HCT116 (cell line): ENCODE measurements around the gene RARG. TPM values are rescaled to one million over a fixed set of nuclear protein-coding genes. Genes with fewer than 3 reads are reported as not detected.
A peak's percentile ranks its signal among the peaks of the same experiment; 100 is the strongest.

ENCODE experiments used
- ATAC-seq: fragments of 200-7000 bp; cut with Tn5 transposase; 2 replicates; pipeline ENCODE4 v1.9.1; 2020; ENCODE audit warnings: mild to moderate bottlenecking, moderate library complexity
- BruUV-seq: library from RNA; stranded (reverse); fragments of 400-500 nt; replicated peaks from 2 replicates; lab custom pipeline; 2021; lab: Mats Ljungman, UMichigan
- CTCF ChIA-PET: fragments of 300-600 bp; sonication (Branson Sonifier 250); formaldehyde crosslinking; loops from one replicate; lab custom pipeline; 2021; ENCODE audit warnings: antibody characterized with exemption; lab: Charles Lee
- POLR2A ChIA-PET: fragments of 300-600, 350-600 bp; sonication (Branson Sonifier 250); formaldehyde crosslinking; loops from one replicate; lab custom pipeline; 2021; ENCODE audit warnings: antibody characterized with exemption; lab: Charles Lee
- RAD21 ChIA-PET, 2 experiments: fragments of 300-600 bp; sonication (Branson Sonifier 250); formaldehyde crosslinking; loops; one replicate each; lab custom pipeline; 2023; ENCODE audit warnings: low total read pairs in 2 of 2; ENCODE audit not compliant: uncharacterized antibody in 2 of 2, unreplicated experiment in 2 of 2, low non-redundant PET in 1 of 2; lab: Charles Lee
- DNase-seq: peaks from one replicate; pipeline ENCODE4 v3.0.0-alpha.2; 2010; ENCODE audit warnings: low read depth, low spot score
- H2AFZ ChIP-seq: fragments of 200-600 bp; shearing (Covaris generic), sonication (generic); 2 replicates; pipeline ENCODE4 v1.6.1; 2017; ENCODE audit warnings: low read depth, mixed run types, mixed read lengths, antibody characterized with exemption, low read length; ENCODE audit not compliant: poor library complexity, severe bottlenecking
- H3K27ac ChIP-seq: 2 replicates; pipeline ENCODE4 v1.5.1; 2012; ENCODE audit warnings: low read depth, low read length
- H3K27me3 ChIP-seq: fragments of 200-600 bp; sonication (generic); 2 replicates; pipeline ENCODE4 v1.6.1; 2016; ENCODE audit warnings: mixed run types, low read length, mixed read lengths; ENCODE audit not compliant: insufficient read depth
- H3K36me3 ChIP-seq, 2 experiments: fragments of 200-500 bp in 1 of 2; fragments of 200-600 bp in 1 of 2; sonication (Bioruptor generic) in 1 of 2; sonication (generic) in 1 of 2; 2 replicates each; pipeline versions ENCODE4 v1.5.1 to v1.6.1; 2014 to 2016; ENCODE audit warnings: low read length in 2 of 2, inconsistent platforms in 1 of 2, mixed read lengths in 1 of 2, mixed run types in 1 of 2; ENCODE audit not compliant: insufficient read depth in 2 of 2, control insufficient read depth in 1 of 2
- H3K4me1 ChIP-seq, 2 experiments: fragments of 200-600 bp in 1 of 2; sonication (generic) in 1 of 2; 2 replicates each; pipeline versions ENCODE4 v1.5.1 to v1.6.1; 2012 to 2017; ENCODE audit warnings: low read length in 2 of 2, inconsistent platforms in 1 of 2, mild to moderate bottlenecking in 1 of 2, mixed read lengths in 1 of 2, mixed run types in 1 of 2, moderate library complexity in 1 of 2; ENCODE audit not compliant: insufficient read depth in 2 of 2, control insufficient read depth in 1 of 2
- H3K4me2 ChIP-seq: fragments of 200-600 bp; sonication (generic); 2 replicates; pipeline ENCODE4 v1.6.1; 2017; ENCODE audit warnings: mixed run types, low read length, mixed read lengths
- H3K4me3 ChIP-seq, 2 experiments: fragments of 200-600 bp in 1 of 2; sonication (generic) in 1 of 2; replicated peaks in 1 of 2; 2 replicates each; pipeline ENCODE4 v1.5.1; 2011 to 2016; ENCODE audit warnings: low read length in 2 of 2, control low read depth in 1 of 2, low read depth in 1 of 2, mild to moderate bottlenecking in 1 of 2, mixed read lengths in 1 of 2, mixed run types in 1 of 2
- H3K79me2 ChIP-seq: fragments of 200-600 bp; sonication (generic); 2 replicates; pipeline ENCODE4 v1.6.1; 2017; ENCODE audit warnings: mild to moderate bottlenecking, mixed run types, low read length, moderate library complexity, mixed read lengths; ENCODE audit not compliant: insufficient read depth
- H3K9ac ChIP-seq: fragments of 200-600 bp; sonication (generic); 2 replicates; pipeline ENCODE4 v1.6.1; 2016; ENCODE audit warnings: low read length, mixed read lengths
- H3K9me2 ChIP-seq: fragments of 200-600 bp; sonication (generic), shearing (Covaris generic); 2 replicates; pipeline ENCODE4 v1.6.1; 2017; ENCODE audit warnings: mixed run types, mild to moderate bottlenecking, moderate library complexity; ENCODE audit not compliant: insufficient read depth
- H3K9me3 ChIP-seq, 2 experiments: fragments of 200-500 bp in 1 of 2; fragments of 200-600 bp in 1 of 2; sonication (Bioruptor generic) in 1 of 2; sonication (generic) in 1 of 2; 2 replicates each; pipeline ENCODE4 v1.6.1; 2014 to 2017; ENCODE audit warnings: low read length in 2 of 2, mixed read lengths in 2 of 2, inconsistent platforms in 1 of 2, low read depth in 1 of 2, mild to moderate bottlenecking in 1 of 2, mixed run types in 1 of 2, moderate library complexity in 1 of 2; ENCODE audit not compliant: control insufficient read depth in 1 of 2, insufficient read depth in 1 of 2
- H4K20me1 ChIP-seq: fragments of 200-600 bp; sonication (generic), shearing (Covaris generic); 2 replicates; pipeline ENCODE4 v1.6.1; 2017; ENCODE audit warnings: mixed run types, mild to moderate bottlenecking, moderate library complexity; ENCODE audit not compliant: insufficient read depth
- CTCF ChIP-seq, 3 experiments: fragments of 200-600 bp in 1 of 3; sonication (generic) in 1 of 3; IDR thresholded peaks in 2 of 3; conservative IDR thresholded peaks in 1 of 3; 2 replicates each; pipeline ENCODE4 v1.5.1; 2012 to 2017; ENCODE audit warnings: low read depth in 2 of 3, low read length in 2 of 3, antibody characterized with exemption in 1 of 3, borderline replicate concordance in 1 of 3, control low read depth in 1 of 3, mild to moderate bottlenecking in 1 of 3, mixed read lengths in 1 of 3, mixed run types in 1 of 3, moderate library complexity in 1 of 3; ENCODE audit not compliant: insufficient read depth in 1 of 3
- ELF1 ChIP-seq: IDR thresholded peaks from 2 replicates; pipeline ENCODE4 v1.6.1; 2012; ENCODE audit warnings: low read depth, borderline replicate concordance
- EZH2 ChIP-seq: fragments of 200-600 bp; sonication (generic); IDR thresholded peaks from 2 replicates; pipeline ENCODE4 v1.6.1; 2017; ENCODE audit warnings: antibody characterized with exemption, mixed run types
- EZH2phosphoT487 ChIP-seq: fragments of 200-600 bp; IDR thresholded peaks from 2 replicates; pipeline ENCODE4 v1.6.1; 2018; ENCODE audit warnings: antibody characterized with exemption, borderline replicate concordance
- FOSL1 ChIP-seq: IDR thresholded peaks from 2 replicates; pipeline ENCODE4 v1.6.1; 2012; ENCODE audit warnings: low read depth
- JUND ChIP-seq: IDR thresholded peaks from 2 replicates; pipeline ENCODE4 v1.6.1; 2012
- POLR2A ChIP-seq: IDR thresholded peaks from 2 replicates; pipeline ENCODE4 v1.7.0; 2011; ENCODE audit warnings: borderline replicate concordance; ENCODE audit not compliant: insufficient read depth, insufficient read length; ENCODE audit errors: extremely low read depth
- RAD21 ChIP-seq: IDR thresholded peaks from 2 replicates; pipeline ENCODE4 v1.6.1; 2012; ENCODE audit warnings: low read depth, mild to moderate bottlenecking
- REST ChIP-seq: IDR thresholded peaks from 2 replicates; pipeline ENCODE4 v1.6.1; 2012; ENCODE audit warnings: low read depth
- SIN3A ChIP-seq: IDR thresholded peaks from 2 replicates; pipeline ENCODE4 v1.6.1; 2012; ENCODE audit warnings: low read depth
- SP1 ChIP-seq: IDR thresholded peaks from 2 replicates; pipeline ENCODE4 v1.6.1; 2012; ENCODE audit warnings: low read depth
- SRF ChIP-seq: IDR thresholded peaks from 2 replicates; pipeline ENCODE4 v1.6.1; 2012; ENCODE audit warnings: low read depth
- ZNF274 ChIP-seq: fragments of 200-500 bp; sonication (Bioruptor generic); IDR thresholded peaks from 2 replicates; pipeline ENCODE4 v1.6.1; 2014; ENCODE audit warnings: mild to moderate bottlenecking, low read depth, low read length, inconsistent platforms
- intact Hi-C: fragments of 100-400 bp; cut with micrococcal nuclease; formaldehyde crosslinking; loops from 2 replicates; pipeline ENCODE4 v1.10.0; 2022
- total RNA-seq: library from RNA; stranded (reverse); gene quantifications from one replicate; pipeline ENCODE4 v1.2.1, GENCODE V29; 2021; ENCODE audit not compliant: unreplicated experiment

Gene RARG
- total RNA-seq, 1 experiment from 2014 or later: 68.9 TPM

- Histone ChIP-seq H3K27ac (no peak overlapping the region), H2AFZ (no peak overlapping the region), H3K9me2 (no peaks in the 10 kb centered on the region), H3K27me3 (no peaks in the 10 kb centered on the region), H3K9ac (no peak overlapping the region), H3K4me2 (peak overlapping the region; percentile 98), H3K4me3 (no peak overlapping the region), H3K4me1 (peaks cover 60 to 79% of the 10 kb centered on the region in 2 experiments), H3K9me3 (no peaks in the 10 kb centered on the region), H4K20me1 (no peaks in the 10 kb centered on the region), H3K36me3 (no peaks in the 10 kb centered on the region), H3K79me2 (no peaks in the 10 kb centered on the region; the same call in 1 of the 2 replicates)
- intact Hi-C loops: no loop called here
- ATAC-seq: no peak
- ChIA-PET RAD21 (no interaction called here), CTCF (no interaction called here), POLR2A (interaction anchor here (2.5 kb wide), 1 partner anchor 9 kb away, joined by 7 read pairs; no protein-coding TSS in a partner anchor)
- no peak for TF ChIP-seq EZH2phosphoT487
- TF ChIP-seq ELF1: no peak
- TF ChIP-seq CTCF (IDR thresholded peaks at IDR 0.05 in 2 of 3, conservative IDR thresholded peaks at IDR 0.05 in 1 of 3; ENCODE audit: borderline replicate concordance in 1 of 3, insufficient read depth in 1 of 3, low read depth in 2 of 3, low read length in 2 of 3): no peak
- no peak for TF ChIP-seq EZH2
- no peak for TF ChIP-seq SIN3A
- no peak for DNase-seq
- no TSS peak for BruUV-seq
Observed at GRCh38 chr12:53229454-53229853, 2.6 kb downstream of the RARG start.

- intact Hi-C loops: no loop called here
- CTCF ChIA-PET: no interaction called here
- TF ChIP-seq CTCF (IDR thresholded peaks at IDR 0.05 in 2 of 3, conservative IDR thresholded peaks at IDR 0.05 in 1 of 3; ENCODE audit: borderline replicate concordance in 1 of 3, insufficient read depth in 1 of 3, low read depth in 2 of 3, low read length in 2 of 3) (no peak), FOSL1 (no peak), EZH2 (no peak), REST (no peak), SP1 (no peak), ELF1 (no peak), RAD21 (no peak), SRF (no peak), POLR2A (no peak), JUND (no peak), EZH2phosphoT487 (no peak), ZNF274 (no peak)
Observed at GRCh38 chr12:53227836-53228235, 4.2 kb downstream of the RARG start.

More at GRCh38 chr12:53227836-53228235, 4.2 kb downstream of the RARG start:
- ChIA-PET POLR2A (no interaction called here), RAD21 (no interaction called here)
- Histone ChIP-seq H3K9me2 (no peaks in the 10 kb centered on the region), H3K4me1 (peaks cover 60 to 79% of the 10 kb centered on the region in 2 experiments), H3K27me3 (no peaks in the 10 kb centered on the region), H3K9ac (no peak overlapping the region), H2AFZ (no peak overlapping the region), H3K4me2 (no peak overlapping the region), H3K9me3 (no peaks in the 10 kb centered on the region), H3K27ac (no peak overlapping the region), H4K20me1 (no peaks in the 10 kb centered on the region), H3K4me3 (no peak overlapping the region), H3K79me2 (no peaks in the 10 kb centered on the region; the same call in 1 of the 2 replicates), H3K36me3 (no peaks in the 10 kb centered on the region)
- no TSS peak for BruUV-seq
- ATAC-seq: no peak
- DNase-seq: no peak
